ENCODE results near the gene NUP43.
"Not testable (repeated sequence)": the region's sequence is repeated elsewhere in the genome, so short reads cannot be mapped to it uniquely, and the experiment has no call there.

The NUP43 gene

GRCh38 chr6:149691201-149691600, 55.1 kb downstream of the NUP43 start:
- DNase-seq = no peak

DNA sequence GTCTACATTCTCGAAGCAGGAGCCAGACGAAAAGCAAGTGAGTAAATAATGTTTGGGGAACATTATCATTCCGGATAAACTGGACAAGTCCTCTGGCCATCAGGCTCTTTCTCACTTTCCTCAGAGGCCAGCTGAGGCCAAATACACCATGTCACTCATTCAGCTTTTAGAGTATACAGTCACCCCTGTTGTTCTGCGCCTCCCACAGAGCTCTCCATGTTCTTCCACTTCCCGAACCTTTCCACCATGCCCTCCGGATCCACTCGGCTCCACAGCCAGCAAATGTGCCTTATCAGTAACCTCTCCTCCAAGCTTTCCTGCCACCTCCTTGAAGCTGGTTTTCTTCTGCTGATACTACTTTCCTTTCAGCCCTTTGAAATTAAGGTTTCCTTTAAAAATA, 60.1 kb downstream of the NUP43 start:
- no peak for DNase-seq

- no peak for DNase-seq
Observed at GRCh38 chr6:149683256-149683859, 63.0 kb downstream of the NUP43 start.

DNA sequence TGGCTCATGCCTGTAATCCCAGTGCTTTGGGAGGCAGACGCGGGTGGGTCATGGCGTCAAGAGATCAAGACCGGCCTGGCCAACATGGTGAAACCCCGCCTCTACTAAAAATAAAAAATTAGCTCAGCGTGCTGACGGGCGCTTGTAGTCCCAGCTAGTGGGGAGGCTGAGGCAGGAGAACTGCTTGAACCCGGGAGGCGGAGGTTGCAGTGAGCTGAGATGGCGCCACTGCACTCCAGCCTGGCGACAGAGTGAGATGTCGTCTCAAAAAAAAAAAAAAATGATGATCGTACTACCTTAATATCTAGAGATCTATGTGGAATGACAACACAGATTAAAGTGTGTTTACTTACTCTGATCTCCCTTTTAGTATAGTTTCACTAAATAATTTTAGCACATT, 64.5 kb downstream of the NUP43 start:
- DNase-seq = not testable (repeated sequence)

DNA sequence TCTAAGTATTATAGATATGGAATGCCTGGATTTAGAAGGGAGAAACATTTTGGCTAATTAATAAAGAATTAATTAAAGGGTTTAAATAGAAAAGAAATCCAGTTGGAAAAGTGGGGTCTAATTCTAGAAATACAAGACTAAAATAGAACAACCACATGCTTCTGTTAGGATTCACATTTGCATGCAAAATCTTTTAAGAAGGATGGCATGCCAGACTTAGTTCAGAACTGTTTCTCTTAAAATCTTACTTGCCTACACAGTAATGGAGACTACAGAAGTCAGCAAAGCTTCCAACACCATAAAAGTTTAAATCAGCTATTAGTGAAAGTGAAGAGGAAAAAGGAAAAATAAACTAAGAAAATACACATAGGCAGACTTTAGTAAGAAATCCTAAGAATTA, 65.1 kb downstream of the NUP43 start:
- DNase-seq = no peak

DNA sequence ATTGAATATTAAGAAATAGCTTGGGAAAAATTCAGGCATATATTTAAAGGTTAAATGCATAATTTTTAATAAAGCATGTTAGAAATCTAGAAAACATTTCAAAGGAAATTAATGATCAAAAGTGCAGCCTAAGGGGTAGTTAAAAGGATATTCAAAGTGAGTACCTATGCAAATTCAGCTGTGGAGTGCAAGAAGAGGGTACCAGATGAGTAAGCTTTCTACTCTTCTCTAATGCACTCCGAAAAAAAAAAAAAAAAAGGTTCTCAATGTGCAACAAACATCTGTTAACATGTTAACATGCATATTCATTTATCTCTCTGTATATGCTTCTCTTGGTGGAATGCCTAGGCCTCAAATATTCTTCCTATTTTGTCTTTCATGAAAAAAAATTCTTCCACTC, 65.8 kb downstream of the NUP43 start:
- no peak for DNase-seq

All from NCI-H774 (cell line).